ENCODE data around the gene NXNL1.

NXNL1 gene

DNA sequence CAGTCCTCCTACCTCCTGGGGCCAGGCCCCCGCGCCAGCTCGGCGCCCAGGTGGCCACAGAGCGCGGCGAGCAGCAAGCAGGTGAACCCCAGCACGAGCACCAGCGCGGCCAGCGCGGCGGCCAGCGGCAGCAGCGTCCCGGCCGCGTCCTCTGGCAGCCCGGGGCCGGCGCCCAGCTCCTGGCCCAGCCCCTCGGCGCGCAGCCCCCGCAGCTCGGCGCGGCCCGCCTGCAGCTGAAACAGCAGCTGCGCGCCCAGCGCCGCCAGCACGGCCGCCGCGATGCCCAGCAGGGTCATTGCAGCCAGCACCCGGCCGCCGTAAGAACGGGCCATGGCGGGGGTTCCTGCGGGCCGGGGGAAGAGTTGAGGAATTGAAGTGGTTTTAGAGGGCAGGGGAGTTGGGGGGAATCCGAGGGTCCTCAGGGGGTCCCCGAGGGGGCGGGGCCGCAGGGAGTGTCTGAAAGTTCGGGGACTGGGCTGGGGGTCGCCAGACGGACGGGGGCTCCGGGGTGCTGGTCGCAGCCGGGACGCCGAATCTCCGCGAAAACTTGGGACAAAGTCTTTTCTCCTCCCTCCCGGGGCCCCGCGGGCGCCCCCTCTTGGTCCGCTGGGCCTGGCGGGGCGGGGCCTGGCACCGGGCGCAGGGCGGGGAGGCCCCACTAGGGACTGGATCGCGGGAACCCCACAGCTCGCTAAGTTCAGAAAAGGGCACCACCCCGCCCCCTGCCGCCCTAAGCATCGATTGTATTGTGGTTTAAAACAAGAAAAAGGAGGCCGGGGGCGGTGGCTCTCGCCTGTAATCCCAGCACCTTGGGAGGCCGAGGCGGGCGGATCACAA lies 12.4 kb downstream of the NXNL1 start, which contains the start of gene TMEM221 (continued):
- TF ChIP-seq, protein P1, sequence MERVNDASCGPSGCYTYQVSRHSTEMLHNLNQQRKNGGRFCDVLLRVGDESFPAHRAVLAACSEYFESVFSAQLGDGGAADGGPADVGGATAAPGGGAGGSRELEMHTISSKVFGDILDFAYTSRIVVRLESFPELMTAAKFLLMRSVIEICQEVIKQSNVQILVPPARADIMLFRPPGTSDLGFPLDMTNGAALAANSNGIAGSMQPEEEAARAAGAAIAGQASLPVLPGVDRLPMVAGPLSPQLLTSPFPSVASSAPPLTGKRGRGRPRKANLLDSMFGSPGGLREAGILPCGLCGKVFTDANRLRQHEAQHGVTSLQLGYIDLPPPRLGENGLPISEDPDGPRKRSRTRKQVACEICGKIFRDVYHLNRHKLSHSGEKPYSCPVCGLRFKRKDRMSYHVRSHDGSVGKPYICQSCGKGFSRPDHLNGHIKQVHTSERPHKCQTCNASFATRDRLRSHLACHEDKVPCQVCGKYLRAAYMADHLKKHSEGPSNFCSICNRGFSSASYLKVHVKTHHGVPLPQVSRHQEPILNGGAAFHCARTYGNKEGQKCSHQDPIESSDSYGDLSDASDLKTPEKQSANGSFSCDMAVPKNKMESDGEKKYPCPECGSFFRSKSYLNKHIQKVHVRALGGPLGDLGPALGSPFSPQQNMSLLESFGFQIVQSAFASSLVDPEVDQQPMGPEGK (tag by site-specific recombination; IDR thresholded peaks at IDR 0.05) = peak; percentile 53
- TF ChIP-seq, protein P2, sequence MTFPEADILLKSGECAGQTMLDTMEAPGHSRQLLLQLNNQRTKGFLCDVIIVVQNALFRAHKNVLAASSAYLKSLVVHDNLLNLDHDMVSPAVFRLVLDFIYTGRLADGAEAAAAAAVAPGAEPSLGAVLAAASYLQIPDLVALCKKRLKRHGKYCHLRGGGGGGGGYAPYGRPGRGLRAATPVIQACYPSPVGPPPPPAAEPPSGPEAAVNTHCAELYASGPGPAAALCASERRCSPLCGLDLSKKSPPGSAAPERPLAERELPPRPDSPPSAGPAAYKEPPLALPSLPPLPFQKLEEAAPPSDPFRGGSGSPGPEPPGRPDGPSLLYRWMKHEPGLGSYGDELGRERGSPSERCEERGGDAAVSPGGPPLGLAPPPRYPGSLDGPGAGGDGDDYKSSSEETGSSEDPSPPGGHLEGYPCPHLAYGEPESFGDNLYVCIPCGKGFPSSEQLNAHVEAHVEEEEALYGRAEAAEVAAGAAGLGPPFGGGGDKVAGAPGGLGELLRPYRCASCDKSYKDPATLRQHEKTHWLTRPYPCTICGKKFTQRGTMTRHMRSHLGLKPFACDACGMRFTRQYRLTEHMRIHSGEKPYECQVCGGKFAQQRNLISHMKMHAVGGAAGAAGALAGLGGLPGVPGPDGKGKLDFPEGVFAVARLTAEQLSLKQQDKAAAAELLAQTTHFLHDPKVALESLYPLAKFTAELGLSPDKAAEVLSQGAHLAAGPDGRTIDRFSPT (tag by site-specific recombination; IDR thresholded peaks at IDR 0.05) = peak; percentile 76; the same call in 1 of the 2 replicates

DNA sequence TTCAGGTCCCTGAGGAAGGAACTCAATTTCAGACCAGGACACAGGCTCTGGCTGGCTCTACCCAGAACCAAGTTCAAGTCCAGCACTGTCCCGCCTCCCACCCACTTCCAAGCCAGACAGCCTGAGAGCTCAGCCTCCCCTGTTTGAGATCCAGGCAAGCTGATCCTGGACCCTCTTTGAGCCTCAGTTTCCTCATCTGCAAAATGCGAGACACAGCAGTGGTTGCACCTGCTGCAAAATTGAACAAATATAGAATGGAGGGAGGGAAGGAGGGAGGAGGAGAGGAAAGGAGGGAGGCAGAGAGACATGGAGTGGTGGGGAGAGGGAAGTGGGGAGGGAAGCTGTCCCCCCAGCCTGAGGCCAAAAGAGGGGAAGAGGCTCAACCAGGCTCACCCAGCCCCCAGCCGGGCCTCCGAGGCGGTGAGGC lies 13.0 kb downstream of the NXNL1 start:
- Histone ChIP-seq H3K4me3 (ENCODE audit: low read depth, low read length) (peak overlapping the region; percentile 13), H3K4me1 (ENCODE audit: control insufficient read depth, insufficient read depth, low read length) (no peaks in the 10 kb centered on the region), H3K9me3 (ENCODE audit: control insufficient read depth, insufficient read depth, low read depth, low read length) (no peaks in the 10 kb centered on the region), H3K36me3 (ENCODE audit: control insufficient read depth in 2 of 2, insufficient read depth in 1 of 2, low read length in 2 of 2) (no peaks in the 10 kb centered on the region; a peak in 1 of 3 replicates), H3K27ac (ENCODE audit: extremely low read depth, low read depth, low read length) (peak overlapping the region; percentile 21; the same call in 1 of the 2 replicates)
- ChIA-PET POLR2A (interaction anchor here (0.6 to 1.2 kb wide), 3 partner anchors 108 to 619 kb away, joined by 3 to 8 read pairs (median 4); partner anchors contain the start of gene RPL18A), CTCF (interaction anchor here (0.5 to 3.2 kb wide), 9 partner anchors 10 to 971 kb away, joined by 3 to 21 read pairs (median 4); no protein-coding TSS in a partner anchor)
- TF ChIP-seq RBAK (tag by site-specific recombination; IDR thresholded peaks at IDR 0.05) (no peak), GLIS1 (tag by site-specific recombination; IDR thresholded peaks at IDR 0.05) (peak; percentile 86), ZNF571 (tag by site-specific recombination; IDR thresholded peaks at IDR 0.05) (no peak), ZNF16 (tag by site-specific recombination; IDR thresholded peaks at IDR 0.05; ENCODE audit: low read depth) (no peak), ZNF157 (tag by site-specific recombination; IDR thresholded peaks at IDR 0.05) (no peak), ZNF610 (tag by site-specific recombination; IDR thresholded peaks at IDR 0.05; ENCODE audit: borderline replicate concordance) (no peak), SALL2 (tag by site-specific recombination; IDR thresholded peaks at IDR 0.05; ENCODE audit: borderline replicate concordance) (no peak), GLI4 (tag by site-specific recombination; IDR thresholded peaks at IDR 0.05) (no peak), ZNF132 (tag by site-specific recombination; IDR thresholded peaks at IDR 0.05; ENCODE audit: borderline replicate concordance) (no peak), SP2 (tag by site-specific recombination; IDR thresholded peaks at IDR 0.05) (peak; percentile 21; the same call in 1 of the 2 replicates), MEIS1 (CRISPR knock-in tag; IDR thresholded peaks at IDR 0.05; ENCODE audit: borderline replicate concordance) (no peak), ZNF521 (tag by site-specific recombination; IDR thresholded peaks at IDR 0.05) (no peak)
- TF ChIP-seq, protein P3, sequence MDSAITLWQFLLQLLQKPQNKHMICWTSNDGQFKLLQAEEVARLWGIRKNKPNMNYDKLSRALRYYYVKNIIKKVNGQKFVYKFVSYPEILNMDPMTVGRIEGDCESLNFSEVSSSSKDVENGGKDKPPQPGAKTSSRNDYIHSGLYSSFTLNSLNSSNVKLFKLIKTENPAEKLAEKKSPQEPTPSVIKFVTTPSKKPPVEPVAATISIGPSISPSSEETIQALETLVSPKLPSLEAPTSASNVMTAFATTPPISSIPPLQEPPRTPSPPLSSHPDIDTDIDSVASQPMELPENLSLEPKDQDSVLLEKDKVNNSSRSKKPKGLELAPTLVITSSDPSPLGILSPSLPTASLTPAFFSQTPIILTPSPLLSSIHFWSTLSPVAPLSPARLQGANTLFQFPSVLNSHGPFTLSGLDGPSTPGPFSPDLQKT (IDR thresholded peaks at IDR 0.05; ENCODE audit: borderline replicate concordance, low read depth, low read length) = no peak
- TF ChIP-seq, protein P4, sequence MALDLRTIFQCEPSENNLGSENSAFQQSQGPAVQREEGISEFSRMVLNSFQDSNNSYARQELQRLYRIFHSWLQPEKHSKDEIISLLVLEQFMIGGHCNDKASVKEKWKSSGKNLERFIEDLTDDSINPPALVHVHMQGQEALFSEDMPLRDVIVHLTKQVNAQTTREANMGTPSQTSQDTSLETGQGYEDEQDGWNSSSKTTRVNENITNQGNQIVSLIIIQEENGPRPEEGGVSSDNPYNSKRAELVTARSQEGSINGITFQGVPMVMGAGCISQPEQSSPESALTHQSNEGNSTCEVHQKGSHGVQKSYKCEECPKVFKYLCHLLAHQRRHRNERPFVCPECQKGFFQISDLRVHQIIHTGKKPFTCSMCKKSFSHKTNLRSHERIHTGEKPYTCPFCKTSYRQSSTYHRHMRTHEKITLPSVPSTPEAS (tag by site-specific recombination; IDR thresholded peaks at IDR 0.05) = no peak
- TF ChIP-seq, protein P5, sequence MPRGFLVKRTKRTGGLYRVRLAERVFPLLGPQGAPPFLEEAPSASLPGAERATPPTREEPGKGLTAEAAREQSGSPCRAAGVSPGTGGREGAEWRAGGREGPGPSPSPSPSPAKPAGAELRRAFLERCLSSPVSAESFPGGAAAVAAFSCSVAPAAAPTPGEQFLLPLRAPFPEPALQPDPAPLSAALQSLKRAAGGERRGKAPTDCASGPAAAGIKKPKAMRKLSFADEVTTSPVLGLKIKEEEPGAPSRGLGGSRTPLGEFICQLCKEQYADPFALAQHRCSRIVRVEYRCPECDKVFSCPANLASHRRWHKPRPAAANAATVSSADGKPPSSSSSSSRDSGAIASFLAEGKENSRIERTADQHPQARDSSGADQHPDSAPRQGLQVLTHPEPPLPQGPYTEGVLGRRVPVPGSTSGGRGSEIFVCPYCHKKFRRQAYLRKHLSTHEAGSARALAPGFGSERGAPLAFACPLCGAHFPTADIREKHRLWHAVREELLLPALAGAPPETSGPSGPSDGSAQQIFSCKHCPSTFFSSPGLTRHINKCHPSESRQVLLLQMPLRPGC (tag by site-specific recombination; IDR thresholded peaks at IDR 0.05) = no peak
- TF ChIP-seq, protein P1 (tag by site-specific recombination; IDR thresholded peaks at IDR 0.05) = peak; percentile 57
- TF ChIP-seq, protein P6, sequence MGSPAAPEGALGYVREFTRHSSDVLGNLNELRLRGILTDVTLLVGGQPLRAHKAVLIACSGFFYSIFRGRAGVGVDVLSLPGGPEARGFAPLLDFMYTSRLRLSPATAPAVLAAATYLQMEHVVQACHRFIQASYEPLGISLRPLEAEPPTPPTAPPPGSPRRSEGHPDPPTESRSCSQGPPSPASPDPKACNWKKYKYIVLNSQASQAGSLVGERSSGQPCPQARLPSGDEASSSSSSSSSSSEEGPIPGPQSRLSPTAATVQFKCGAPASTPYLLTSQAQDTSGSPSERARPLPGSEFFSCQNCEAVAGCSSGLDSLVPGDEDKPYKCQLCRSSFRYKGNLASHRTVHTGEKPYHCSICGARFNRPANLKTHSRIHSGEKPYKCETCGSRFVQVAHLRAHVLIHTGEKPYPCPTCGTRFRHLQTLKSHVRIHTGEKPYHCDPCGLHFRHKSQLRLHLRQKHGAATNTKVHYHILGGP (tag by site-specific recombination; IDR thresholded peaks at IDR 0.05) = no peak
- TF ChIP-seq, protein P7, sequence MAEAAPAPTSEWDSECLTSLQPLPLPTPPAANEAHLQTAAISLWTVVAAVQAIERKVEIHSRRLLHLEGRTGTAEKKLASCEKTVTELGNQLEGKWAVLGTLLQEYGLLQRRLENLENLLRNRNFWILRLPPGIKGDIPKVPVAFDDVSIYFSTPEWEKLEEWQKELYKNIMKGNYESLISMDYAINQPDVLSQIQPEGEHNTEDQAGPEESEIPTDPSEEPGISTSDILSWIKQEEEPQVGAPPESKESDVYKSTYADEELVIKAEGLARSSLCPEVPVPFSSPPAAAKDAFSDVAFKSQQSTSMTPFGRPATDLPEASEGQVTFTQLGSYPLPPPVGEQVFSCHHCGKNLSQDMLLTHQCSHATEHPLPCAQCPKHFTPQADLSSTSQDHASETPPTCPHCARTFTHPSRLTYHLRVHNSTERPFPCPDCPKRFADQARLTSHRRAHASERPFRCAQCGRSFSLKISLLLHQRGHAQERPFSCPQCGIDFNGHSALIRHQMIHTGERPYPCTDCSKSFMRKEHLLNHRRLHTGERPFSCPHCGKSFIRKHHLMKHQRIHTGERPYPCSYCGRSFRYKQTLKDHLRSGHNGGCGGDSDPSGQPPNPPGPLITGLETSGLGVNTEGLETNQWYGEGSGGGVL (tag by site-specific recombination; IDR thresholded peaks at IDR 0.05) = peak; percentile 98

Data from HEK293 (cell line).